ENCODE data around the gene KRTAP10-10.
"Not testable (repeated sequence)": the region's sequence is repeated elsewhere in the genome, so short reads cannot be mapped to it uniquely, and the experiment has no call there.

KRTAP10-10 gene

GRCh38 chr21:44623575-44623974 is 13.6 kb upstream of the KRTAP10-10 start:
- TF ChIP-seq, protein P1, sequence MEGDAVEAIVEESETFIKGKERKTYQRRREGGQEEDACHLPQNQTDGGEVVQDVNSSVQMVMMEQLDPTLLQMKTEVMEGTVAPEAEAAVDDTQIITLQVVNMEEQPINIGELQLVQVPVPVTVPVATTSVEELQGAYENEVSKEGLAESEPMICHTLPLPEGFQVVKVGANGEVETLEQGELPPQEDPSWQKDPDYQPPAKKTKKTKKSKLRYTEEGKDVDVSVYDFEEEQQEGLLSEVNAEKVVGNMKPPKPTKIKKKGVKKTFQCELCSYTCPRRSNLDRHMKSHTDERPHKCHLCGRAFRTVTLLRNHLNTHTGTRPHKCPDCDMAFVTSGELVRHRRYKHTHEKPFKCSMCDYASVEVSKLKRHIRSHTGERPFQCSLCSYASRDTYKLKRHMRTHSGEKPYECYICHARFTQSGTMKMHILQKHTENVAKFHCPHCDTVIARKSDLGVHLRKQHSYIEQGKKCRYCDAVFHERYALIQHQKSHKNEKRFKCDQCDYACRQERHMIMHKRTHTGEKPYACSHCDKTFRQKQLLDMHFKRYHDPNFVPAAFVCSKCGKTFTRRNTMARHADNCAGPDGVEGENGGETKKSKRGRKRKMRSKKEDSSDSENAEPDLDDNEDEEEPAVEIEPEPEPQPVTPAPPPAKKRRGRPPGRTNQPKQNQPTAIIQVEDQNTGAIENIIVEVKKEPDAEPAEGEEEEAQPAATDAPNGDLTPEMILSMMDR (IDR thresholded peaks at IDR 0.05; ENCODE audit: borderline replicate concordance, insufficient read depth, low read depth, low read length), result no peak
- no peak overlapping the region for H3K4me3 ChIP-seq (ENCODE audit: low read depth, low read length)

DNA sequence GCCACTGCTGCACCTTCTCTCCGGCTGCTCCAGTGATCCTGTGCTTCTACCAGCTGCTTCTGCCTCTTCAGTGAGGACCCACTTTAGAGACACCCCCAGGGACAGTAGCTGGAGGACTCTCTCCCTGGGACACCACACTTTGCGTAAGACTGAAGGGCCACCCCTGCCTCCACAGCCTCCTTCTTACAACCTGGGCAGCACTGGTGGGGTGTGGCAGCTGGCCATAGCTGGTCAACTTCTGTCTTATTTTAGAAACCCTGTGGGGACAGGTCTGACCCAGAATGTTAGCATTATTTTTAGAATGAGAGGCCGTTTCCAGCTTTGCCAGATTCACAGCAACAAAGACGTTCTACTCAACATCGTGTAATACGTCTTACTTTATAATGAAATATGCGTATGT is 11.4 kb upstream of the KRTAP10-10 start:
- TF ChIP-seq, protein P1 (IDR thresholded peaks at IDR 0.05; ENCODE audit: borderline replicate concordance, insufficient read depth, low read depth, low read length), result no peak
- H3K4me3 ChIP-seq (ENCODE audit: low read depth, low read length), result no peak overlapping the region

DNA sequence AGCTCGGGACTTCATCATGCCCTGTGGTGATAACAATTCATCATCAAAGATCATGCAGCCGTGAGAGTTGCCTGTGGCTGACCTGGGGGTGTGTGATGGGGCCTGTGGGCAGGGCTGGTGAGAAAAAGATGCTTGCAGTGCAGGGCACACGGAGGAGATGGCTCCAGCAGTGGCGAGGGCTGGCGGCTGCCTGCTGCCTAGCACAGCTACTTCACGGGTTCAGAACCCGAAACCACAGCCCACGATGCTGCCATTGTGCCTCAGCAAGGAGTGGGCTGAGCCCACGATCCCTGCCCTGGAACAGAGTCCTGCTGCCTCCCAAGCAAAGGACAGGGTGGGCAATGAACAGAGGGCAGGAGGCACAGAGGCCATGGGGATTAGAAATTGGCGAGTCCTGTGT is 10.9 kb upstream of the KRTAP10-10 start:
- no peak overlapping the region for H3K4me3 ChIP-seq (ENCODE audit: low read depth, low read length)
- TF ChIP-seq, protein P1 (IDR thresholded peaks at IDR 0.05; ENCODE audit: borderline replicate concordance, insufficient read depth, low read depth, low read length), result no peak

- no peak within 1 kb of the TSS for H3K4me3 ChIP-seq (ENCODE audit: low read depth, low read length)
- TF ChIP-seq, protein P1 (IDR thresholded peaks at IDR 0.05; ENCODE audit: borderline replicate concordance, insufficient read depth, low read depth, low read length), result no peak
Measured at GRCh38 chr21:44626673-44627143, 10.4 kb upstream of the KRTAP10-10 start, which contains the start of gene KRTAP10-9. TSS of gene KRTAP10-9 (plus strand) at chr21:44627093. CDS start at chr21:44627172, 79 bp downstream.

DNA sequence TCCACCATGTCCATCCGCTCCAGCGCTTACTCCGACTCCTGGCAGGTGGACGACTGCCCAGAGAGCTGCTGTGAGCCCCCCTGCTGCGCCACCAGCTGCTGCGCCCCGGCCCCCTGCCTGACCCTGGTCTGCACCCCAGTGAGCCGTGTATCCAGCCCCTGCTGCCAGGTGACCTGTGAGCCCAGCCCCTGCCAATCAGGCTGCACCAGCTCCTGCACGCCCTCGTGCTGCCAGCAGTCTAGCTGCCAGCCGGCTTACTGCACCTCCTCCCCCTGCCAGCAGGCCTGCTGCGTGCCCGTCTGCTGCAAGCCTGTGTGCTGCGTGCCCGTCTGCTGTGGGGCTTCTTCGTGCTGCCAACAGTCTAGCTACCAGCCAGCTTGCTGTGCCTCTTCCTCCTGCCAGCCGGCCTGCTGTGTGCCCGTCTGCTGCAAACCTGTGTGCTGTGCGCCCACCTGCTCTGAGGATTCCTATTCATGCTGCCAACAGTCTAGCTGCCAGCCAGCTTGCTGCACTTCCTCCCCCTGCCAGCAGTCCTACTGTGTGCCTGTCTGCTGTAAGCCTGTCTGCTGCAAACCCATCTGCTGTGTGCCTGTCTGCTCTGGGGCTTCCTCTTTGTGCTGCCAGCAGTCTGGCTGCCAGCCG is 9.9 kb upstream of the KRTAP10-10 start:
- H3K4me3 ChIP-seq (ENCODE audit: low read depth, low read length), result not testable (repeated sequence)

GRCh38 chr21:44627831-44628233 is 9.3 kb upstream of the KRTAP10-10 start:
- not testable (repeated sequence) for H3K4me3 ChIP-seq (ENCODE audit: low read depth, low read length)

DNA sequence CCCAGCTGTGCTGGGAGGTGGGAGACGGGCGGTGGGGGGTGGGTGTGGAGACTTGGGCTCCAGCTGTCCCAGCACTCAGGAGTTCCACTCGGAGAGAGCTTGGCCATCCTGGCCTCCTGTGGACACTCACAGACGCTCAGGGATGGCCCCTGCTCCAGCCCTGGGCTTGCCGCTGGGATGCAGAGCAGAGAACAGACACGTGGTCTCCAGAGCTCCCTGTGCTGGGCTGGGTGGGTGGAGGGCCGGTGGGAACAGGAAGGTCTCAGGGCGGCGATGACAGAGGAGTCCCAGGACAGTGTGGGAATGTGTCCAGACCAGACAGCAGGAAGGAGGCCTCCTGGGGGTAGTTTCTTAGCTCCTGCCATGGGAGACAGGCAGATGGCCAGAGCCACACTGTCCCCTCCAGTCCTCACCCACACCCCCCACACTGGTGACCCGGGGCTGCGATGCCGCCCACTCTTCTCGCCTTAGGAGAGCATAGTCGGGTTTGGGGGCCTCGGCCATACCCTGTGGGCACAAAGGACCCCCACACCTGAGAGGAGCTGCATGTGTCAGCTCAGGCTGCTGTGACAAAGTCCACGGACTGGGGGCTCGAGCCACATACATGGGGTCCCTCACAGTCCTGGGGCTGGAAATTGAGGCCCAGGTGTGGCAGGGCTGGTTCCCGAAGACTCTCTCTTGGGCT is 8.3 kb upstream of the KRTAP10-10 start:
- H3K4me3 ChIP-seq (ENCODE audit: low read depth, low read length), result no peak overlapping the region
- TF ChIP-seq, protein P1 (IDR thresholded peaks at IDR 0.05; ENCODE audit: borderline replicate concordance, insufficient read depth, low read depth, low read length), result no peak

- TF ChIP-seq, protein P1 (IDR thresholded peaks at IDR 0.05; ENCODE audit: borderline replicate concordance, insufficient read depth, low read depth, low read length), result no peak
- H3K4me3 ChIP-seq (ENCODE audit: low read depth, low read length), result no peak overlapping the region
Measured at GRCh38 chr21:44630440-44630839, 6.7 kb upstream of the KRTAP10-10 start.

All from GM12875 (cell line).